ENCODE data around the gene TEP1. TPM values are rescaled to one million over a fixed set of nuclear protein-coding genes. Genes with fewer than 3 reads are reported as not detected.
A peak's percentile ranks its signal among the peaks of the same experiment; 100 is the strongest.

Gene TEP1
- total and polyA plus RNA-seq, 10 of the 15 experiments (the other 5 are each of a cell fraction or from before 2014, with no cell fraction given) = 3.3 to 29.7 (median 16.8) TPM

DNA sequence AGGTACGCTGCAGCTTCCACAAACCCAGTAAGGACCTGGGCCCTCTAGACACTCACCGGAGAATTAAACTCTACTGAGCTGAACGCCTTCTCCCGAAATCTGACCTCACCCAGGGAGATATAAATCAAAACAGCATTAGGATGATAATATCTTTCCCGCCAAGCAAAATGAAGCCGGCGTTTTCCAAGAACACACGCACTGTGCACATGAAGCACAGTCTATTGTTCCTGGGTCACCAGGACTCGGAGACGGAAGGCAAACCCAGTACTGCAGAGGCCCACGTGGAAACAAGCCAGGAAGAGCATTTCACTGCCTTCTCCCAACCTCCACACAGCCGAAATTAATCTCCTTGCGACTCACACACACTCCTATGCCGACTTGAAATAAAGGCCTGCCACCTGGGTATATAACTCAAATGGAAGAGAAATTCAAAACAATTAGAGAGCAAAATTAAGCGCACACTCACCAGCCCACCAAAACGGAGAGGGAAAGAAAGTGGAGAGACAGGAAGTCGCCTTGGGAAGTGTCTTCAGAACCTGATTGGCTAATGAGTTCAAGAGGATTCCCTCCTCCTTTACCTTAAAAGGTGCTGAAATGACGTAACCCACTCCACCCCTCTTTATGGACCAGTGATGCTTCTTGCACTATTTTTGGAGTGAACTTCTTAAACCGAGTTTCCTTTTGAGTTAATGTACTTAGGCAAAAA lies 80.4 kb downstream of the TEP1 start, which contains the start of gene CCNB1IP1 (continued):
- TF ChIP-seq KAT2A (conservative IDR thresholded peaks at IDR 0.05; ENCODE audit: control insufficient read depth, low read depth, low read length) (no peak), CBX5 (IDR thresholded peaks at IDR 0.05; ENCODE audit: low read depth) (no peak), SRF (IDR thresholded peaks at IDR 0.05; ENCODE audit: low read depth in 2 of 2, low read length in 2 of 2) (peak; percentile 80 to 97), ZBTB4 (CRISPR knock-in tag; IDR thresholded peaks at IDR 0.05) (no peak), GATAD2B (conservative IDR thresholded peaks at IDR 0.05; ENCODE audit: low read depth) (no peak; the same call in 1 of the 2 replicates), EP300 (IDR thresholded peaks at IDR 0.05; ENCODE audit: borderline replicate concordance in 1 of 2, control insufficient read depth in 1 of 2, low read depth in 2 of 2, low read length in 2 of 2) (no peak; a peak in 1 of 4 replicates), NBN (IDR thresholded peaks at IDR 0.05) (peak; percentile 79), FOS (IDR thresholded peaks at IDR 0.05; ENCODE audit: borderline replicate concordance, extremely low read depth, insufficient read length) (peak; percentile 16), RUNX3 (IDR thresholded peaks at IDR 0.05; ENCODE audit: low read length) (peak; percentile 54; the same call in 1 of the 2 replicates), JUNB (IDR thresholded peaks at IDR 0.05) (peak; percentile 74), EGR1 (IDR thresholded peaks at IDR 0.05; ENCODE audit: borderline replicate concordance in 1 of 2, low read depth in 2 of 2, low read length in 2 of 2) (no peak), HDAC6 (IDR thresholded peaks at IDR 0.05; ENCODE audit: unreplicated experiment) (no peak), SPI1 (IDR thresholded peaks at IDR 0.05; ENCODE audit: borderline replicate concordance, insufficient read depth, low read depth, low read length) (peak; percentile 41), BCL3 (IDR thresholded peaks at IDR 0.05; ENCODE audit: borderline replicate concordance, insufficient read depth, low read depth, low read length, poor library complexity, severe bottlenecking) (no peak), NFXL1 (IDR thresholded peaks at IDR 0.05; ENCODE audit: borderline replicate concordance) (no peak), HCFC1 (IDR thresholded peaks at IDR 0.05; ENCODE audit: low read length) (no peak)
- TF ChIP-seq, protein P1, sequence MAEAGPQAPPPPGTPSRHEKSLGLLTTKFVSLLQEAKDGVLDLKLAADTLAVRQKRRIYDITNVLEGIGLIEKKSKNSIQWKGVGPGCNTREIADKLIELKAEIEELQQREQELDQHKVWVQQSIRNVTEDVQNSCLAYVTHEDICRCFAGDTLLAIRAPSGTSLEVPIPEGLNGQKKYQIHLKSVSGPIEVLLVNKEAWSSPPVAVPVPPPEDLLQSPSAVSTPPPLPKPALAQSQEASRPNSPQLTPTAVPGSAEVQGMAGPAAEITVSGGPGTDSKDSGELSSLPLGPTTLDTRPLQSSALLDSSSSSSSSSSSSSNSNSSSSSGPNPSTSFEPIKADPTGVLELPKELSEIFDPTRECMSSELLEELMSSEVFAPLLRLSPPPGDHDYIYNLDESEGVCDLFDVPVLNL (IDR thresholded peaks at IDR 0.05; ENCODE audit: low read depth, low read length) = no peak
